Stimulated activated CD8-positive, alpha-beta memory T cell treated with anti-CD3 and anti-CD28 coated beads, Interleukin-7, amount 100 ng/mL, for 48 hours (primary cell): ENCODE measurements around the gene NHSL1.

Experiments used
- DNase-seq, 2 donors: peaks; one replicate each; pipeline ENCODE4 v3.0.0-alpha.2; 2020; ENCODE audit warnings: low read depth in 1 of 2; ENCODE audit errors: extremely low read depth in 1 of 2

Gene NHSL1

DNA sequence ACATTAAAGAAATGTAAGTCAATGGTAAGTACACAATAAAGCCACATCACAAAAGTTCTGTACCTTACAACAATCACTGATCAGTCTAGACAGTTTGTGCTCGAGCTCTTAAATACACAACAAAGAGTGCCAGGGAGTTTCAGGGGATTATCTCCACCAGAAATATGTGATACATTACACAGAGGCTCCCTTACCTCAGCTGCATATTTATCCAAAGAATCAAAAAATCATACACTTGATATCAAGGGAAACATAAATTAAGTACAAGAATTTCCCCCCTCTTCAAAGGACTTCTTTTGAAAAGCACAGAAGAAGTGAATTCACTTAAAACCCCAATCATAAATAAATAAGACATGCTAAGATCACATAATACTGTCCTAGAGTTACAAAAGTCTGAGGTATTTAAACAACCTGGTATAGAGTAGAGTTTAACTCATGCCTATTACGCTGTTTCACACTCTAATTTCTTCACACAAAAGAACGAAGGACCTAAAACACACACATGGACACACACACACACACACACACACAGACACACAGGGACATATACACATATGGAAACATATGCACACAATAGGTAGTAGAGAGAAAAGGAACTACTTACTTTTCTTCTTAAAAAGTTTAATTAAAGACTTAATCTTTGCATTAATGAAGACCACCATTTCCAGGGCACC is 528 bp downstream of the NHSL1 start:
- no peak for DNase-seq

DNA sequence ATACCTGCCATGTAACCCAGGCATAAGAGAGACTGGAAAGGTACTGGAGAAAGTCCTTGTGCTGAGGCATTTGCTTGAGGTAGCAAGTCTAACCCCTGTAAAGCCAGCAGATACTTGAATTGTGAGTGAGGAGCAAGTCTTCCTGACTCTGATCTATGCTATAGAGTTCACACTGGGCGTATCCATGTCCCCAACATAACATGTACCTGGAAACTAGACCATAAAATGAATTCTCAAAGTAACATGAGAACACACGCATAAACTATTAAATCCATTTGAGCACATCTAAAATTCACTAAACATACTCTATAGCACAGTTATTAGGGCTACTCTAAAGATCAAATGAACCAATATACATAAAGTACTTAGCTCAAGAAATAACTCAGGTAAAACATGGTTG is 2.0 kb downstream of the NHSL1 start:
- no peak for DNase-seq

DNA sequence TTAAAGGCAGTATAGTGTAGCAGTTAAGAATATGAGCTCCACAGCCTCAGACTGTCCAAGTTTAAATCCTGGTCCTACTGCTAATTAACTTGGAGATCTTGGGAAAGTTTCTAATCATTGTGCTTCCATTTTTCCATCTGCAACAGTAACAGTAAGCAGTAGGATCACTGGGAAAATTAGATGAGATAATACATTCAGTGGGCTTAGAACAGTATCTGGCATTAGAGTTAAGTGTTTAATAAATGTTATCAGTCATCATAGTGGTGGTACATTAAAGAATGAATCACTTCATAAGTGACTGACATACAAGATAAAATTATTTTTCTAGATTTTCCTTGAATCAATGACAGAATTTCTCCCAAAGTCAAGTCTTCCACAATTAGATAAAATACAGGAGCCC is 5.0 kb downstream of the NHSL1 start:
- no peak for DNase-seq

DNA sequence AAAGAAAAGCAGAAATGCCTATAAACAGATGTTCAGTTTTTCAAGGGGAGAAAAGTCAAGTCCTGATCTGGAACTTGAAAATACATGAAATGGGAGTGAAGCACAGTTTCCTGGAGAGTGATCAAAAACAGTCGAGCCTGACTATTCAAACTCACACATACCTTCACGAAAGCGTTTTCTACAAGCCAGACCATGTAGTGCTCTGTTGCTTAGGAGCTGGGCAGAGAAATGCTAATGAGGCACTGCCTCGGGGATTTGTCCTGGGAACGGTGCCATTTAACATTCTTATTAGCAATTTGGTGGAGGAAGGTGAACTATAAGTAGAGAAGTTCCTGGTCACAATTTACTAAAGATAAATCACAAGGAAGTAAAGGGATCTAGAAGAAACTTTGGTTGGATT is 5.9 kb downstream of the NHSL1 start:
- no peak for DNase-seq

DNA sequence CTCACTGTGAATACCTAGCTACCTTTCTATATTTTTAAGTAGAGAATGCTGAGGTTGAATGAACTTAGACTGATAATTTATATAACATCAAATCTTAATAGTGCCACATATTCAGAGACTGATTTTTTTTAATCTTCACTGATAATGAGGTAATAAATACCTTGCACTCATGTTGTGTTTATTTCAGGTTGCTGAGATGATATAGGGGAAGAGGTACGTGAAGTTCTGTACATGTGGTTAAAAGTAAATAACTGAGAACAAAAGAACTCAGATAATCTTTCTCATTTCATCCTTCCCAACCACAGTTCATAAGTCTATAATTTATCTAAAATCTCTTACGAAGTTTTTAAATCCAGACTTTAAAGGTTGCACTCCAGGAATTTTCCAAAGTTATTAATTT is 6.4 kb downstream of the NHSL1 start:
- no peak for DNase-seq

DNA sequence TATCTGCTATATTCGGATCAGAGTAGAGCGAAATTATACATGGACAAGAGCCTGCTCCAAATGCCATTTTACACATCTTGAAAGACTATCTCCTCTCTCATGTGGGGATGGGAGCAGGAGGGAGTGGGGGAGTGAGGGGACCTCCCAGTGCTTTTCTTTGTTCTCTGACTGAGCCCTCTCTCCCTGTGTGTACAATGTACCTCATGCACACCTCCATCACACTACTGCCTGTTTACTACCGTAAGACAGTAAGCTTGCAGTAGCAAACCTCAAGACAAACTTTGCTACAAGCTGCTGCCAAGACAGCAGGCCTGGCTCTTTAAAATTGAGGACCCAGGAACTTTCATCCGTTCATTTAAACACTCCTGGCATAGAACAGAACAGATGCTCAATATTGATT is 7.2 kb downstream of the NHSL1 start:
- no peak for DNase-seq

DNA sequence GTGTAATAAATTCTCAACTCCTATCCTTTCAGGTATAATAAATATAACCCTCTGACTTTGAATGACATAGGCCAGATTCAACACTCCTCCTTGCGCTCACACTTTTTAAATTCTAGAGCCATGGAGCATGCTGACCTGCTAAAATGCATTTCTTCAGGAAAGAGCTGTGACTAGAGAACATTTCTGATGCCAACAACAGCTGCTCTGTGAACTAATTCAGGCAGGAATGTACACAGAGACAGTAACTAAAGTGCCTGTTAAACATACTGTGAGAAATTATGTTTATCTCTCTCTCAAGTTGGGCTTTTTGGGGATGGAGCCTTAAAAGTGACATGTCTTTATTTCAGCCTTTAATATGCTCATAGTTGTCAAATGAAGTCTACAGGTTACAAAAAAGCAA is 8.3 kb downstream of the NHSL1 start:
- DNase-seq: no peak

DNA sequence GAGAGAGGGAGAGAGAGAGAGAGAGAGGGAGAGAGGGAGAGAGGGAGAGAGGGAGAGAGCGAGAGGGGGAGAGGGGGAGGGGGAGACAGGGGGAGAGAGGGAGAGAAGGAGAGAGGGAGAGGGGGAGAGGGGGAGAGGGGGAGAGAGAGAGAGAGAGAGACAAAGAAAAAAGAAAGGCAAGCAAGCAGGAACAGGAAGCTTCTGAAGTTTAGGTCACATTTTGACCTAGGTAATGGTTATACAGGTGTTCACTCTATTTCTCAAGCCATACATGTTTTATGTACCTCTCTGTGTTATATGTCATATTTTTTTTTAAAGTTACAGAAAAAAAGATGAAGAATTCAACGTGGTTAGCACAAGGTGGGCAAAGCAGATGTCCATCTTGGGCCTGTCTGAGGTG is 9.4 kb downstream of the NHSL1 start:
- DNase-seq: no peak

DNA sequence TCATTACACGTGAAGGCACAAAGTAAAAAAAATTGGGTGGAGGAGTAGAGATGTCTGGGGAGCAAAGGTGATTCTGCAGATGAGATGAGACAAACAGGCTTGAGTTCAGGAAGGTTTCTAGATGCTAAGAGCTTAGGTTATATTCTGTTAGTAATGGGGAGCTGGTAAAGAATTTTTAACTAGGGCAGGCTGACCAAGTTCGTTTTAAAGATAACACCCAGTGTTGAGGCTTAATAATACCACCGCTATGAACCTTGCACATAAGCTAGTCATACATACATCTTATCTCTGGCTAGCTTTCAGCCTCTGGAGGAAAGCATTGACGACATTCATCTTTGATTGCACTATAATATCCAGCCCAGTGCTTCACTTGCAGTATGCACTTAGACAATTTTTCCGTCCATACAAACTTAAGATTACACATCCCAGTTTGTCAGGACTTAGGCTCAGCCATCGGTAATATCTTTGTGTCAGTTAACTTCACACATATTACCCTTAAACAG is 12.1 kb downstream of the NHSL1 start:
- DNase-seq: no peak

DNA sequence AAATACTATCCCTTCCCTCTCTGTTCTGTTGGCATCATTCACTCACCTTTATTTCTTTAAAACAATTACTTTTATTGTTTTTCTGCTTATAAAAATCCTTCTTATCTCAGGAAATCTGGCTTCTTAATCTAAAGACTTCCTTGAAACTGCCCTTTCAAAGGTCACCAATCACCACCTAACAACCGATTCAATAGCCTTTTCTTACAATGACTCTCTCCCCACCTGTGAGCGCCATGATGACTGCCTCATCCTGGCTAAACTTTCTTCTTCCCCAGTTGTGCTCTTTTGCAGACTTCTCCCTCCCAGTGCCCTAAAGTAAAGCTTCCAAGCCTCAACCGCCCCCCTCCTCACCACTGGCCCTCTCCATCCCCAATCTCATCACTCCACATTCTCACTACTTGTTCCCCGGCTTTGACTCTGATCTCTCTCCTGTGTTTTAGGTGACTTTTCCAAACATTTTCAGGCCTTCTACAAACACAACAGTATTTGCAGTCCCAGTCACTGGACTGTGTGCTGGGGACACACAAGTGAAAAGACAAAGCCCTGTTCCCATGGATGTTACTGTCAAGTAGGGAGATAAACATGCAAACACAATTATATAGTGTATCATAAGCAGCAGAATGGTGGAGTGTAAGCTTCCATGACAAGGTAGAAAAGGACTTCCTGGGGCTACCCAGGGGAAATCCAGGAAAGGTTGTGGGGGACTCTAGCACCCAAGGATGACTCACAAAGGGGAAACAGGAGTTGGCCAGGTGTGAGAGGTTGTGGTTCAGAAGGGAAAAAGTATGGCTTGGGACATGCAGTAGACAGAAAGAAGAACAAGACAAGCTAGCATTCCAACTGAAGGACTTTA is 12.8 kb downstream of the NHSL1 start:
- DNase-seq: no peak

DNA sequence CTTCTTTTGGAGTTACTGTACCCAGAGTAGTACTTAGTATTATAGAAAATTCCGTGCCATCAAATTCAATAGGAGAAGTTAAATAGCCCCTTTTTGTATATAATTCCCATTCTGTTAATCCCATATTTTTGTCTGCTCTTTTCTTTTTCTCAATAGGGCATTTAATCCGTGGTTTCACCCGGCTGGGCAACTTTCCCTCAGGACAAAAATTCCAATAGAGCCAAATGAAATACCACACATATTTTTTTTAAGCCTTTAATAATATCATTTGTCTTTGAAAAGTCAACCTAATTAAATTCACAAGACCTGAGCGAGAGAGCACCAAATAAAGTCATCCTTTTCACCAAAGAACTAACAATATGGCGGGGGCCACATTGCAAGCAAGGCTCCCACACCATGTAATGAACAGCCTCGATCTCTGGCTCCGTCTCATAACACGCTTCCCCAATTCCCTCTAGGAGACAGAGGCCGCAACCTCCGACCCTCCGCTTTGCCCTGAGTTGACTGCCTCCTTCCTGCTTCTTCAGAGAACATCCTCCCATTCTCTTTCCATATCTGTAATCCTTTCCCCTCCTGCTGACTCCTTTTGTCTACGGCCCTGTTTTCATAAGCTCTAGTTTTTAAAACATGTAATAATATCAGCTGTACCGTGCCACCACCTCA is 13.6 kb downstream of the NHSL1 start:
- no peak for DNase-seq

DNA sequence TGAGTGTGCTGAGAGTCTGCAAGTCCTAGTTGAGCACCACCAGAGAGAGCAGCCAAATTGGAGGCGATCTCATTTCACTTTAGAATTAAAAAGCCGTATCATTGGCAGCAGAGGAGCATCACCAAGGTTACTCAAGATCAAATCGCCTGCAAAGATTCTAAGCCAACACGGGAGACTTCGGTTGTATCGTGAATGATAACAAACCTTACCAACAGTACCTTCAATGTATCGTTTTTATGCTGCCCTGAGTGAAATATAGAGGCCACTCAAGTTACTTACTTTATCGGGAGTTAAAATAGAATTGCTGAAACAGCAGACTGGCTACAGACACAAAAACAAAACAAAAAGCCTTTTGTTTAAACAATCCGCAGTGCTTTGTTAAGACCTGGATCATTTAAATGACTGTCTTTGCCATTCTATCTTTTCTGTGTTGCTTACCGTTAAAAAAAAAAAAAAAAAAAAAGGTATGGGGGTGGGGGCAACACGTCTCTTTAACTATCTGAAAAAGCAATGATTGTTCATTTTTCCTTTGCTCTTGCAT is 14.2 kb downstream of the NHSL1 start:
- no peak for DNase-seq

DNA sequence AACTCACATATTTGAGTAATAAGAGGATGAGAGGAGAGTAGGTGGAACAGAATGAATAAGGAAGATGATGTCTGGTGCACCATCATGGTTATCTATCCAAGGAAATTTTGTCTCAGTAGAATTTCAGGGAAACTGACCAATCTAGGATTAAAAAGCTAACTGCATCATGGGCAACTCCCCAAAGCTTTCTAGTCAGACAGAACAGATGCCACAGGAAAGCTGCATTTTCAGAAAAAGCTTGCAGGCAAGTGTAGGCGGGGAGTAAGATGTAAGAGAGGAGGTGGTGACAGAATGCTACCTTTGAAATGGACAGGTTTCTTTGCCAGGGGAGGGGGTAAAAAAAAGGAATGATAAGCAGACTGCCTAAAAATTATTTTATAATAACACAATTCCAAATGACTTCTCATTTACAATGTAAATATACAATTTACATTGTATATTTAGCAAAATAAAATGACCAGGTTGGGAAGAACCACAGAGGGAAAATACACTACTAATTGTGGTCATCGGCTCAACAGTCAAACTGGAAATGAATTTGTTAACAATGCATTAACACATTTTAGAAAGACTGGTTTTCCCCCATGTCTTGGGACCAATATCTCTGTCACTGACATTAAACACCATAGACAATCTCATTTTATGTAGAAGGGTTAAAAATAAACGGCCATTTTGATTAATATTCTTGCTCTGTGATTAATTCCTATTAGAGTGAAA is 15.1 kb downstream of the NHSL1 start:
- DNase-seq: no peak

DNA sequence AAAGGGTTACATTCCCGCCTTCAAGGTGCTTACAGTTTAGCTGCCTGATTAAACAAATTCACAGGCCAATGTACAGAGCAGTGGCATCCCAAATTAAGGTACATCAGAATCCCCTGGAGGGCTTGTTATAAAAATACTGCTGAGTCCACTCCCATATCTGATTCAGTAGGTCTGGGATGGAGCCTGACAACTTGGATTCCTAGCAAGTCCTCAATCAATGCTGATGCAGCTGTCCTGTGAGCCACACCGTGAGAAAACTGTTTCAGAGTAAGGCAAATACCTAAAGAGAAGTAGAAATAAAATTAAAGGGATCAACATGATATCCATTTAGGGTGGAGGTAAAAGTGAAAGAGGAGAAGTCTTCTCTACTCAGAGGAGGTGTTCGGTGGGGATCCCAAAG is 16.5 kb downstream of the NHSL1 start:
- no peak for DNase-seq

DNA sequence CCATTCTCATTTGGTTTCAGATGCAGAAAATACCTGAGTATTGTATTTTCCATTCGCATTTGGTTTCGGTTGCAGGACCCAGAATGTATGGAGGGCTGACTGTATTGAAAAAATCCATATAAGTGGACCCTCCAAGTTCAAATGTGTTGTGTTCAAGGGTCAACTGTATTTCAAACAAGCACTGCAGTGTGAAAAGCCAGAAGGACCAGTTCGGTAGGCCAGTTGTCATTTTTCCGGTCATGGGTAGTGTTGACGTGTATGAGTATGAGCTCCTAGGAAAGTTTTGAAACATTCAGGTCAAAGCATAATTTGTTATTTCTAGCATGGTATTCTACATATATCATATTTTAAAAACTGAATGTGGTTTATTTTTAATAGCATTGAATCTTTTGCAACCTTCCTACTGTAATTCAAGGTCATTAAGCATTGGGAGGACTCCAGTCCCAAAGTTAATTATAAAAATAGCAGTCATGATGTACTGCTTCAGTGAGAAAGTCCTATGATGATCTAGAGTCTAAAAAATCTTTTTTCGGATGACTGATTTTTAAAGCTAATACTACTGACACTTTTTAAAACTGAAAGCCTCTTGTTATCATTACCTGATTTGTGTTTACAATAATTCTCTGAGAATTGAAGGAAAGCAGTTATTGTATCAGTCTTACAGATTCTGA is 18.9 kb downstream of the NHSL1 start:
- no peak for DNase-seq

DNA sequence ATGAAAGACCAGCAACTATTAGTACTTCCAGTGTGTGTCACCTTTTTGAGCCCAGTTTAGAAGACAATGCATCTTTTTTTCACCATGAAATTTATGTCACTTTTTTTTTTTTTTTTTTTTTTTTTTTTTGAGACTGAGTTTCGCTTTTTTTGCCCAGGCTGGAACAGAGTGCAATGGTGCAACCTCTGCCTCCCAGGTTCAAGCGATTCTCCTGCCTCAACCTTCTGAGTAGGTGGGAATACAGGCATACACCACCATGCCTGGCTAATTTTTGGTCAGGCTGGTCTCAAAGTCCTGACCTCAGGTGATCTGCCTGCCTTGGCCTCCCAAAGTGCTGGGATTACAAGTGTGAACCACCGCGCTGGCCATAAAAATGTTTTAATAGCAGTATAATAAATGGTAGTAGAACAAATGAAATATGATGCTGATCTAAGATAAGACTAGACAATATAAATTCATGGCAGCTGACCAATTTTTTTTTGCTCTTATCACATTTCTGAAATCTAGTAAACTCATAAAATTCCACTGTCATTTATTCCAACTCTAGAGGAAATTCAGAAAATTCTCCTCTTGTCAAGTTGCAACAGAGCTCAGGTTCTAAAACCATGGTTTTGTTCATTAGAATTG is 21.3 kb downstream of the NHSL1 start:
- no peak for DNase-seq

DNA sequence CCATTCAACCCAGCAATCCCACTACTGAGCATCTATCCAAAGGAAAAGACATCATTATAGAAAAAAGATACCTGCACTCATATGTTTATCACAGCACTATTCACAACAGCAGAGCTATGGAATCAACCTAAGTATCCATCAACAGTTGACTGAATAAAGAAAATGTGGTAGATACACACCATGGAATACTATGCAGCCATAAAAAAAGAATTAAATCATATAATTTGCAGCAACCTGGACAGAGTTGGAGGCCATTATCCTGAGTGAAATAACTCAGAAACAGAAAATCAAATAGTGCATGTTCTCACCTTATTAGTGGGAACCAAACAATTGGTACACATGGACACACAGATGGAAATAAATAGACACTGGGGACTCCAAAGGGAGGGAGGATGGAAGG is 23.2 kb downstream of the NHSL1 start:
- DNase-seq: no peak

DNA sequence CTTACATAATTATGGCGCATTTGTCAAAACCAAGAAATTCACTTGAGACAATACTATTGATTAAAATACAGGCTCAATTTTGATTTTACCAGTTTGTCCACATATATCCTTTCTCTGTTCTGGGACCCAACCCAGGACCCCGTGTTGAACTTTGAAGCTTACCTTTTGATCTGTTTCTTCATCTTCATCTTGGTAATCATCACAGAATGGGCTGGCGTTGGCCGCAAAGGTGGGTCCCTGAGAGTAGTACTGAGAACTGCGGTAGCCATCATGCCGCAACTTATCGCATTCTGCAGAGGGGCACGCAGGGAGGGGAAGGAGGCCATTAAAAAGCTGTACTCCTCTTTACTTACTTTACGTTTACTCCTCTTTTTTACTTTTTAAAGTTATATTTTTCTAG is 26.1 kb downstream of the NHSL1 start:
- DNase-seq: no peak

DNA sequence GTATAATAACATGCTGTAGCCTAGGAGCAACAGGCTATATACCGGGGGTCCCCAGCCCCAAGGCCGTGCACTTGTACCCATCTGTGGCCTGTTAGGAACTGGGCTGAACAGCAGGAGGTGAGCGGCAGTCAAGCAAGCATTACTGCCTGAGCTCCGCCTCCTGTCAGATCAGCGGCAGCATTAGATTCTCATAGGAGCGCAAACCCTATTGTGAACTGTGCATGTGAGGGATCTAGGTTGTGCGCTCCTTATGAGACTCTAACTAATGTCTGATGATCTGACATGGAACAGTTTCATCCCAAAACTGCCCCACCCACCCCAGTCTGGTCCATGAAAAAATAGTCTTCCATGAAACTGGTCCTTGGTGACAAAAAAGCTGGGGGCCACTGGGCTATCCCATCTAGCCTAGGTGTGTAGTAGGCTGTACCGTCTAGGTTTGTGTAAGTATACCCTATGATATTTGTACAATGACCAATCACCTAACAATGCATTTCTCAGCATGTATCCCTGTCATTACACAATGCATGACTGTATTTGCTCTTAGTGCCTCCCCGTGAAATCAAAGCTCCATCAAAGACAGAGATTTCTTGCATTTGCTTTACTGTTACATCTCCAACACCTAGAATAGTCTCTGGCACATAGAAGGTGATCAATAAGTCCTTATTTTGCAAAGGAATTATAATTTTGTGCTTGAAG is 30.8 kb downstream of the NHSL1 start:
- no peak for DNase-seq
